HL-60 (cell line): Measurements from ENCODE around the gene HS3ST2.

Experiments
- DNase-seq, 2 experiments: peaks; one replicate each; pipeline ENCODE4 v3.0.0-alpha.2; 2010 to 2020; ENCODE audit warnings: low read depth in 1 of 2, low spot score in 1 of 2
- H3K27ac ChIP-seq: fragments of 250-450 bp; sonication (Bioruptor Pico); replicated peaks from 2 replicates; pipeline ENCODE4 v1.5.1; 2020; ENCODE audit warnings: mild to moderate bottlenecking, moderate library complexity
- H3K27me3 ChIP-seq: fragments of 250-450 bp; sonication (Bioruptor Pico); 2 replicates; pipeline ENCODE4 v1.5.1; 2021; ENCODE audit warnings: mild to moderate bottlenecking, moderate library complexity; ENCODE audit not compliant: insufficient read depth, poor library complexity, severe bottlenecking
- H3K4me3 ChIP-seq: replicated peaks from 2 replicates; pipeline ENCODE4 v1.5.1; 2011; ENCODE audit warnings: mild to moderate bottlenecking, control low read depth, low read length; ENCODE audit not compliant: insufficient read depth
- GABPA ChIP-seq: IDR thresholded peaks from 2 replicates; pipeline ENCODE4 v1.6.1; 2012; ENCODE audit warnings: low read depth
- POLR2AphosphoS5 ChIP-seq: IDR thresholded peaks from 2 replicates; pipeline ENCODE4 v1.6.1; 2012; ENCODE audit warnings: low read depth
- REST ChIP-seq: IDR thresholded peaks from 2 replicates; pipeline ENCODE4 v1.6.1; 2012; ENCODE audit warnings: low read depth; ENCODE audit not compliant: insufficient replicate concordance
- SPI1 ChIP-seq: IDR thresholded peaks from 2 replicates; pipeline ENCODE4 v1.6.1; 2012; ENCODE audit warnings: low read depth, mild to moderate bottlenecking, borderline replicate concordance
- TF ChIP-seq, protein P1 (sequence below): IDR thresholded peaks from one replicate; pipeline ENCODE4 v1.5.1; 2011; ENCODE audit warnings: low read length, control low read depth, inconsistent platforms; ENCODE audit not compliant: insufficient read depth

HS3ST2 gene

GRCh38 chr16:22849517-22849916, 35.6 kb downstream of the HS3ST2 start:
- H3K27ac ChIP-seq = no peak overlapping the region
- H3K4me3 ChIP-seq = no peak overlapping the region
- TF ChIP-seq SPI1 (no peak), GABPA (no peak), POLR2AphosphoS5 (no peak), REST (no peak)
- TF ChIP-seq, protein P1, sequence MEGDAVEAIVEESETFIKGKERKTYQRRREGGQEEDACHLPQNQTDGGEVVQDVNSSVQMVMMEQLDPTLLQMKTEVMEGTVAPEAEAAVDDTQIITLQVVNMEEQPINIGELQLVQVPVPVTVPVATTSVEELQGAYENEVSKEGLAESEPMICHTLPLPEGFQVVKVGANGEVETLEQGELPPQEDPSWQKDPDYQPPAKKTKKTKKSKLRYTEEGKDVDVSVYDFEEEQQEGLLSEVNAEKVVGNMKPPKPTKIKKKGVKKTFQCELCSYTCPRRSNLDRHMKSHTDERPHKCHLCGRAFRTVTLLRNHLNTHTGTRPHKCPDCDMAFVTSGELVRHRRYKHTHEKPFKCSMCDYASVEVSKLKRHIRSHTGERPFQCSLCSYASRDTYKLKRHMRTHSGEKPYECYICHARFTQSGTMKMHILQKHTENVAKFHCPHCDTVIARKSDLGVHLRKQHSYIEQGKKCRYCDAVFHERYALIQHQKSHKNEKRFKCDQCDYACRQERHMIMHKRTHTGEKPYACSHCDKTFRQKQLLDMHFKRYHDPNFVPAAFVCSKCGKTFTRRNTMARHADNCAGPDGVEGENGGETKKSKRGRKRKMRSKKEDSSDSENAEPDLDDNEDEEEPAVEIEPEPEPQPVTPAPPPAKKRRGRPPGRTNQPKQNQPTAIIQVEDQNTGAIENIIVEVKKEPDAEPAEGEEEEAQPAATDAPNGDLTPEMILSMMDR = no peak
- no peaks in the 10 kb centered on the region for H3K27me3 ChIP-seq
- no peak for DNase-seq

DNA sequence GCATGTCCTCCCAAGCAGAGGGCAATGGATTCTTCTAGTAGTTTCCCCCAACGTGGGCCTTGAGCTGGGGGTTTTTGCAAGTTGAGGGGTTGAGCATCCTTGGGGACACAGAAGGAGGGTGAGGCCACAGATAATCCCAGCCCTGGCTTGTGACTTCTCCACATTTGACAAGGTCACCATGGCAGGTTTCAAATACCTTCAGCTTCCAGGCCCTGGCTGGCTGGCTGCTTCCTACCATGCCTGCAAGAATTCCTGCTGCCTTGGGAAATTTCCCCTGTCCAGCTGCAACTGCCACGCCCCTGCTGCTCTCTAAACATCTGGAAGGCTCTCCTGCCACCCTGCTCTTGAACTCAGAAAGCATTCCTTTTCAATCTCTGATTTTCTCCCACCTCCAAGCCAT, 41.3 kb downstream of the HS3ST2 start:
- no peak for DNase-seq
- Histone ChIP-seq H3K27me3 (no peaks in the 10 kb centered on the region), H3K27ac (no peak overlapping the region), H3K4me3 (no peak overlapping the region)
- TF ChIP-seq GABPA = no peak
- TF ChIP-seq, protein P1 = no peak
- no peak for TF ChIP-seq POLR2AphosphoS5
- TF ChIP-seq REST = no peak
- TF ChIP-seq SPI1 = no peak

DNA sequence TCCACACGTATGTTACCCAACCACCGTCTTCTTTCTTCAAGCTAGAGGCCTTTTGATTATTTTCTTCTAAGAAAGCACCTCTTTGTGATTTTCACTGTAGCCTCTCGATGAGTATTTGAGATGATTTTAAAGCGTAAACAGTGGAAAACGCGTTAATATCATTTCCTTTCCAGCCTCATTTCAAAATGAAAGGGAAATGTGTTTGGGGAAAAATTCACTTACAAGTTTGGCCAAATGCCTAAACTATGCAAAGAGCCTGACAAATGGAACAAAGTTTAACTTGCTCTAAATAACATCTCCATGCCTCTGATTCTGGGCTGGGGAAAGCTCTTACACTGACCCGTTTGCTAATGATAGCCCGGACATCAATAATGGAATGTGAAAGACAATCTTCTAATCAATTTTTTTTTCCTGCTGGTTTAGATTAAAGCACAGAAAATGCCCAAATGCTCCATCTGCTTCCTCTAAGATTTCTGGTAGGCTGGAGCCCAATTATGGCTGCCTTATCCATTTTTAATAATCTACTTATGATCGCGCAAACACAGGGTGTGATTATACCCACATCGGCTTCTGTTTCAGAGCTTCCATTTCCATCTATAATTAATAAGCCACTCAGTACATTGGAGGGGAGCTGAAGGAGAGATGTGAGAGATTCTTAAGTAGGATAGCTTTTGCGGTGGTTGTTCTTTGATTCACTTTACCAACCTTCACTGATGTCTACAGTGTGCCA, 43.5 kb downstream of the HS3ST2 start:
- TF ChIP-seq, protein P1 = no peak
- no peak for TF ChIP-seq SPI1
- TF ChIP-seq GABPA = no peak
- no peak for DNase-seq
- H3K27ac ChIP-seq = no peak overlapping the region
- H3K4me3 ChIP-seq = no peak overlapping the region
- H3K27me3 ChIP-seq = no peaks in the 10 kb centered on the region

DNA sequence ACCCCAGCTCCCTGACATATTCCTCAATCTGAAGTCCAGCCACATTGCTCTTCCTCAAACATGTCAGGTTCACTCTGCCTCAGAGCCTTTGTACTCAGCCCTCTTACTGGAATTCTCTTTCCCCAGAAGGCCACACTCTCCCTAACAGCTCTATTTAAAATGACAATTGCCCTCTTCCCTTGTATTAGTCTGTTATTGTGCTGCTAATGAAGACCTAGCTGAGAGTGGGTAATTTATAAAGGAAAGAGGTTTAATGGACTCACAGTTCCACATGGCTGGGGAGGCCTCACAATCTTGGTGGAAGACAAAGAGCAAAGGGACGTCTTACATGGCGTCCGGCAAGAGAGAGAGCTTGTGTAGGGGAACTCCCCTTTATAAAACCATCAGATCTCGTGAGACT, 46.0 kb downstream of the HS3ST2 start:
- Histone ChIP-seq H3K27me3 (no peaks in the 10 kb centered on the region), H3K4me3 (no peak overlapping the region), H3K27ac (no peak overlapping the region)
- TF ChIP-seq REST (no peak), GABPA (no peak), POLR2AphosphoS5 (no peak), SPI1 (no peak)
- TF ChIP-seq, protein P1 = no peak
- no peak for DNase-seq
